B cell (primary cell): ENCODE results near the gene MET. TPM values are rescaled to one million over a fixed set of nuclear protein-coding genes. Genes with fewer than 3 reads are reported as not detected.
"Not testable (repeated sequence)": the region's sequence is repeated elsewhere in the genome, so short reads cannot be mapped to it uniquely, and the experiment has no call there.

Source experiments
- ATAC-seq: fragments of 200-7000 bp; cut with Tn5 transposase; one replicate; pipeline ENCODE4 v1.10.0; 2021; ENCODE audit warnings: low read depth, mild to moderate bottlenecking, moderate number of reproducible peaks, moderate library complexity
- CTCF ChIA-PET: fragments of 350-600 bp; sonication (Branson Sonifier 250); formaldehyde crosslinking; loops from one replicate; lab custom pipeline; 2021; ENCODE audit warnings: antibody characterized with exemption, inconsistent platforms; lab: Charles Lee
- POLR2A ChIA-PET: fragments of 350-600 bp; sonication (Branson Sonifier 250); formaldehyde crosslinking; loops from one replicate; lab custom pipeline; 2021; ENCODE audit warnings: antibody characterized with exemption; lab: Charles Lee
- DNase-seq: peaks from one replicate; pipeline ENCODE4 v3.0.0; 2013
- H2AFZ ChIP-seq: 2 replicates; pipeline ENCODE4 v1.6.1; 2012; ENCODE audit warnings: mild to moderate bottlenecking, low read depth, low read length; ENCODE audit not compliant: insufficient read depth, poor library complexity, severe bottlenecking
- H3K27ac ChIP-seq, 2 donors: 1 replicate in 1 of 2; 2 replicates in 1 of 2; pipeline ENCODE4 v1.5.1; 2012 to 2013; ENCODE audit warnings: low read length in 2 of 2, mild to moderate bottlenecking in 2 of 2, moderate library complexity in 1 of 2
- H3K27me3 ChIP-seq, 4 experiments: fragments of 200-600 bp in 1 of 4; sonication (generic) in 1 of 4; replicated peaks in 1 of 4; 1 replicate in 2 of 4; 2 replicates in 2 of 4; pipeline versions ENCODE4 v1.6.1 to v1.7.0; 2013 to 2016; ENCODE audit warnings: low read length in 3 of 4, mild to moderate bottlenecking in 2 of 4, mixed read lengths in 1 of 4, moderate library complexity in 1 of 4; ENCODE audit not compliant: insufficient read depth in 4 of 4, control insufficient read depth in 3 of 4; ENCODE audit errors: control extremely low read depth in 1 of 4
- H3K36me3 ChIP-seq, 2 experiments: replicated peaks in 1 of 2; 1 replicate in 1 of 2; 2 replicates in 1 of 2; pipeline versions ENCODE4 v1.6.1 to v1.7.1; 2013; ENCODE audit warnings: low read length in 1 of 2; ENCODE audit not compliant: insufficient read depth in 2 of 2, control insufficient read depth in 1 of 2; ENCODE audit errors: control extremely low read depth in 1 of 2, extremely low read depth in 1 of 2
- H3K4me1 ChIP-seq, 2 donors: fragments of 200-600 bp in 1 of 2; sonication (generic) in 1 of 2; 1 replicate in 1 of 2; 2 replicates in 1 of 2; pipeline versions ENCODE4 v1.5.1 to v1.6.1; 2013 to 2017; ENCODE audit warnings: low read length in 2 of 2; ENCODE audit not compliant: control insufficient read depth in 2 of 2, insufficient read depth in 2 of 2
- H3K4me2 ChIP-seq: replicated peaks from 2 replicates; pipeline ENCODE3; 2012; ENCODE audit warnings: mild to moderate bottlenecking, low read depth, low read length; ENCODE audit not compliant: poor library complexity, severe bottlenecking
- H3K4me3 ChIP-seq, 5 experiments: fragments of 200-600 bp in 1 of 5; sonication (generic) in 1 of 5; 1 replicate in 3 of 5; 2 replicates in 2 of 5; pipeline versions ENCODE4 v1.5.1 to v1.7.0; 2011 to 2016; ENCODE audit warnings: low read length in 4 of 5, mild to moderate bottlenecking in 4 of 5, low read depth in 2 of 5, control low read depth in 1 of 5, moderate library complexity in 1 of 5; ENCODE audit not compliant: insufficient read depth in 1 of 5; ENCODE audit errors: control extremely low read depth in 1 of 5, extremely low read depth in 1 of 5
- H3K79me2 ChIP-seq: fragments of 200-600 bp; sonication (generic); one replicate; pipeline ENCODE4 v1.6.0; 2016; ENCODE audit warnings: low read length; ENCODE audit not compliant: control insufficient read depth, insufficient read depth
- H3K9ac ChIP-seq: fragments of 200-600 bp; sonication (generic); 2 replicates; pipeline ENCODE4 v1.6.1; 2017; ENCODE audit warnings: mild to moderate bottlenecking, low read length, moderate library complexity
- H3K9me3 ChIP-seq, 3 donors: one replicate each; pipeline versions ENCODE4 v1.6.1 to v1.7.1; 2013; ENCODE audit warnings: low read length in 2 of 3; ENCODE audit not compliant: control insufficient read depth in 2 of 3, insufficient read depth in 1 of 3; ENCODE audit errors: control extremely low read depth in 1 of 3
- H4K20me1 ChIP-seq: 2 replicates; pipeline ENCODE4 v1.6.0; 2012; ENCODE audit warnings: mild to moderate bottlenecking, low read length; ENCODE audit not compliant: insufficient read depth, control insufficient read depth, poor library complexity, severe bottlenecking
- H3K27ac Mint-ChIP-seq: one replicate; pipeline ENCODE4 v1.8.0; 2021; ENCODE audit warnings: mixed read lengths
- H3K27me3 Mint-ChIP-seq: one replicate; pipeline ENCODE4 v1.8.0; 2021; ENCODE audit warnings: mixed read lengths
- H3K4me1 Mint-ChIP-seq: one replicate; pipeline ENCODE4 v1.8.0; 2021; ENCODE audit warnings: mixed read lengths
- H3K4me3 Mint-ChIP-seq: one replicate; pipeline ENCODE4 v1.8.0; 2021; ENCODE audit warnings: mixed read lengths
- H3K9me3 Mint-ChIP-seq: one replicate; pipeline ENCODE4 v1.8.0; 2022; ENCODE audit warnings: mixed read lengths; ENCODE audit not compliant: insufficient read depth
- EZH2 ChIP-seq: IDR thresholded peaks from 2 replicates; pipeline ENCODE4 v1.6.1; 2012; ENCODE audit warnings: borderline replicate concordance, low read depth, mild to moderate bottlenecking, moderate library complexity, low read length; ENCODE audit not compliant: insufficient read depth, poor library complexity, severe bottlenecking
- WGBS: methylation state at CpG from one replicate; pipeline ENCODE4 v1.1.5; 2013; ENCODE audit warnings: missing lambda C conversion rate; ENCODE audit not compliant: insufficient coverage; 5-methylcytosine and 5-hydroxymethylcytosine counted together
- intact Hi-C: fragments of 100-400 bp; cut with micrococcal nuclease; formaldehyde crosslinking; loops from one replicate; pipeline ENCODE4 v1.10.0; 2022
- polyA plus RNA-seq: library from polyadenylated mRNA; depleted of rRNA; stranded (reverse); fragments of >200 nt; gene quantifications from 2 replicates; pipeline ENCODE4 v1.2.3, GENCODE V29; 2012
- total RNA-seq, 2 donors: library from RNA; stranded (reverse); fragments of 120-200 nt in 1 of 2; gene quantifications; 1 replicate in 1 of 2; 2 replicates in 1 of 2; pipeline versions ENCODE4 v1.2.3 to v1.2.4, GENCODE V29; 2013 to 2022
- TF ChIP-seq, protein P1 (sequence below): fragments of 200-600 bp; IDR thresholded peaks from one replicate; pipeline ENCODE4 v1.8.0; 2022; ENCODE audit warnings: antibody characterized with exemption, mild to moderate bottlenecking

The MET gene
- total and polyA plus RNA-seq, 2 donors (not counting 1 experiment from before 2014, with no cell fraction given), result 0.03 to 0.59 TPM

GRCh38 chr7:116757283-116757682 lies 85.3 kb downstream of the MET start:
- CTCF ChIA-PET, result interaction anchor here (0.7 kb wide), 1 partner anchor 158 kb away, joined by 3 read pairs; no protein-coding TSS in a partner anchor

GRCh38 chr7:116759642-116760041 lies 87.6 kb downstream of the MET start:
- H3K27ac ChIP-seq, POLR2A ChIA-PET, H3K79me2 ChIP-seq, H3K9ac ChIP-seq, H3K27me3 Mint-ChIP-seq, H2AFZ ChIP-seq, H3K4me1 Mint-ChIP-seq, H3K4me1 ChIP-seq, H3K4me2 ChIP-seq, H4K20me1 ChIP-seq, H3K27ac Mint-ChIP-seq, ATAC-seq, H3K27me3 ChIP-seq, H3K9me3 Mint-ChIP-seq, H3K4me3 ChIP-seq, intact Hi-C loops, CTCF ChIA-PET, H3K9me3 ChIP-seq, DNase-seq, H3K4me3 Mint-ChIP-seq, H3K36me3 ChIP-seq: not testable (repeated sequence)
- whole genome bisulfite sequencing, result 94% methylated on average over 3 of the region's 5 CpGs

More at GRCh38 chr7:116757283-116757682, 85.3 kb downstream of the MET start:
- no peak overlapping the region for H3K4me3 Mint-ChIP-seq
- no peak overlapping the region for H3K27ac Mint-ChIP-seq
- no peaks in the 10 kb centered on the region for H3K9me3 Mint-ChIP-seq
- POLR2A ChIA-PET, result no interaction called here
- no CpG with 5 or more reads among the region's 4 CpGs for WGBS
- Histone ChIP-seq H3K9me3 (no peaks in the 10 kb centered on the region), H3K27me3 (no peaks in the 10 kb centered on the region), H4K20me1 (no peaks in the 10 kb centered on the region), H2AFZ (no peak overlapping the region), H3K9ac (no peak overlapping the region), H3K79me2 (no peaks in the 10 kb centered on the region), H3K4me2 (no peak overlapping the region), H3K27ac (no peak overlapping the region), H3K36me3 (no peaks in the 10 kb centered on the region), H3K4me3 (no peak overlapping the region), H3K4me1 (no peaks in the 10 kb centered on the region)
- no peaks in the 10 kb centered on the region for H3K27me3 Mint-ChIP-seq
- no peaks in the 10 kb centered on the region for H3K4me1 Mint-ChIP-seq
- DNase-seq (no peak), ATAC-seq (no peak)
- no peak for TF ChIP-seq EZH2
- TF ChIP-seq, protein P1, sequence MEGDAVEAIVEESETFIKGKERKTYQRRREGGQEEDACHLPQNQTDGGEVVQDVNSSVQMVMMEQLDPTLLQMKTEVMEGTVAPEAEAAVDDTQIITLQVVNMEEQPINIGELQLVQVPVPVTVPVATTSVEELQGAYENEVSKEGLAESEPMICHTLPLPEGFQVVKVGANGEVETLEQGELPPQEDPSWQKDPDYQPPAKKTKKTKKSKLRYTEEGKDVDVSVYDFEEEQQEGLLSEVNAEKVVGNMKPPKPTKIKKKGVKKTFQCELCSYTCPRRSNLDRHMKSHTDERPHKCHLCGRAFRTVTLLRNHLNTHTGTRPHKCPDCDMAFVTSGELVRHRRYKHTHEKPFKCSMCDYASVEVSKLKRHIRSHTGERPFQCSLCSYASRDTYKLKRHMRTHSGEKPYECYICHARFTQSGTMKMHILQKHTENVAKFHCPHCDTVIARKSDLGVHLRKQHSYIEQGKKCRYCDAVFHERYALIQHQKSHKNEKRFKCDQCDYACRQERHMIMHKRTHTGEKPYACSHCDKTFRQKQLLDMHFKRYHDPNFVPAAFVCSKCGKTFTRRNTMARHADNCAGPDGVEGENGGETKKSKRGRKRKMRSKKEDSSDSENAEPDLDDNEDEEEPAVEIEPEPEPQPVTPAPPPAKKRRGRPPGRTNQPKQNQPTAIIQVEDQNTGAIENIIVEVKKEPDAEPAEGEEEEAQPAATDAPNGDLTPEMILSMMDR, result no peak
- intact Hi-C loops, result no loop called here
